ENCODE data around the gene OR1M1. TPM values are rescaled to one million over a fixed set of nuclear protein-coding genes. Genes with fewer than 3 reads are reported as not detected.

The OR1M1 gene
- total and polyA plus RNA-seq, 9 donors: 0.34 TPM; not detected in 8

- intact Hi-C loops (cut with DNase I): loop anchor here in 1 of 4 donors (10.0 kb wide), 1 partner anchor 655 kb away; no protein-coding TSS in a partner anchor
- H3K4me1 ChIP-seq (ENCODE audit: insufficient read depth): peaks cover 4% of the 10 kb centered on the region
- no peaks in the 10 kb centered on the region for H3K9me3 ChIP-seq
- H3K4me3 ChIP-seq: peak overlapping the region; percentile 93
- 23 to 30% (median 25%) methylated on average over 8 of the region's 8 CpGs for WGBS, 3 donors
- TF ChIP-seq POLR2A (IDR thresholded peaks at IDR 0.05) (no peak), EP300 (IDR thresholded peaks at IDR 0.05) (no peak), CTCF (IDR thresholded peaks at IDR 0.05) (no peak)
- H3K27me3 ChIP-seq: no peaks in the 10 kb centered on the region
- H3K27ac ChIP-seq: no peak overlapping the region
- no peaks in the 10 kb centered on the region for H3K36me3 ChIP-seq
- DNase-seq: no peak
Measured at GRCh38 chr19:9139609-9140158, 52.8 kb downstream of the OR1M1 start.

- H3K27me3 ChIP-seq: no peaks in the 10 kb centered on the region
- peak within 1 kb of the TSS in 1 of 2 donors; percentile 64 for H3K27ac ChIP-seq
- peak; percentile 90 to 94 (median 91) for DNase-seq
- intact Hi-C loops (cut with DNase I): loop anchor here in 1 of 4 donors (10.0 kb wide), 1 partner anchor 654 kb away; no protein-coding TSS in a partner anchor
- TF ChIP-seq EP300 (IDR thresholded peaks at IDR 0.05) (no peak), POLR2A (IDR thresholded peaks at IDR 0.05) (peak; percentile 54), CTCF (IDR thresholded peaks at IDR 0.05) (no peak)
- H3K4me3 ChIP-seq: peak within 1 kb of the TSS; percentile 93
- 0 to 1% (median 1%) methylated on average over 43 of the region's 43 CpGs for WGBS, 3 donors
- H3K4me1 ChIP-seq (ENCODE audit: insufficient read depth): peaks cover 4% of the 10 kb centered on the region
- peaks cover 0 to 4% of the 10 kb centered on the region in 2 donors for H3K9me3 ChIP-seq
- H3K36me3 ChIP-seq: no peaks in the 10 kb centered on the region
Measured at GRCh38 chr19:9140159-9140874, 53.5 kb downstream of the OR1M1 start, which contains the start of gene ZNF317. ZNF317 (plus strand) TSS chr19:9140397; CDS start chr19:9156017, 15,620 bp downstream.

- Histone ChIP-seq H3K9me3 (peaks cover 0 to 4% of the 10 kb centered on the region in 2 donors), H3K27me3 (no peaks in the 10 kb centered on the region), H3K4me1 (ENCODE audit: insufficient read depth) (peaks cover 4% of the 10 kb centered on the region), H3K36me3 (no peaks in the 10 kb centered on the region), H3K27ac (no peak overlapping the region), H3K4me3 (no peak overlapping the region)
- intact Hi-C loops (cut with DNase I): loop anchor here in 1 of 4 donors (10.0 kb wide), 1 partner anchor 650 kb away; no protein-coding TSS in a partner anchor
- no peak for TF ChIP-seq POLR2A (IDR thresholded peaks at IDR 0.05)
- TF ChIP-seq CTCF (IDR thresholded peaks at IDR 0.05): no peak
- no peak for TF ChIP-seq EP300 (IDR thresholded peaks at IDR 0.05)
- whole genome bisulfite sequencing, 3 donors: 95 to 98% (median 98%) methylated on average over 5 of the region's 5 CpGs
- DNase-seq: no peak
Measured at GRCh38 chr19:9144920-9145319, 58.1 kb downstream of the OR1M1 start.

Small RNA genes within 50 kb of the gene (small RNA-seq; reads per million reads assigned to genes)
- not detected for gene OR1M4P

Other genes starting within 250 kb of the OR1M1 start
- gene MUC16, start 76.7 kb upstream of the OR1M1 start, total RNA-seq: 10 to 100 TPM in 1 of 7 donors, 1 to 10 TPM in 4, under 1 TPM in 2; 0.13 to 52.8 (median 4.0) TPM
- under 1 TPM; 0.30 to 0.40 TPM for gene MUC16, start 76.7 kb upstream of the OR1M1 start, polyA plus RNA-seq
- not detected for gene OR7G2, start 20.4 kb downstream of the OR1M1 start, total RNA-seq
- not detected for gene OR7G2, start 20.4 kb downstream of the OR1M1 start, polyA plus RNA-seq
- not detected for gene OR7G1, start 28.7 kb downstream of the OR1M1 start, total RNA-seq
- not detected for gene OR7G1, start 28.7 kb downstream of the OR1M1 start, polyA plus RNA-seq
- gene OR7G3, start 39.9 kb downstream of the OR1M1 start, total RNA-seq: not detected
- not detected for gene OR7G3, start 39.9 kb downstream of the OR1M1 start, polyA plus RNA-seq
- gene ZNF317, start 53.3 kb downstream of the OR1M1 start, total RNA-seq: 10 to 100 TPM; 10.8 to 33.3 (median 27.1) TPM
- gene ZNF317, start 53.3 kb downstream of the OR1M1 start, polyA plus RNA-seq: 10 to 100 TPM; 13.9 to 37.1 TPM
- gene OR7D2, start 91.9 kb downstream of the OR1M1 start, total RNA-seq: not detected
- gene OR7D2, start 91.9 kb downstream of the OR1M1 start, polyA plus RNA-seq: not detected
- gene OR7D4, start 132.5 kb downstream of the OR1M1 start, total RNA-seq: not detected
- not detected for gene OR7D4, start 132.5 kb downstream of the OR1M1 start, polyA plus RNA-seq
- not detected for gene OR7E24, start 163.9 kb downstream of the OR1M1 start, total RNA-seq
- not detected for gene OR7E24, start 163.9 kb downstream of the OR1M1 start, polyA plus RNA-seq
- gene ZNF699, start 222.8 kb downstream of the OR1M1 start, total RNA-seq: 10 to 100 TPM in 6 of 7 donors, 1 to 10 TPM in 1; 9.2 to 31.2 (median 14.2) TPM
- 1 to 10 TPM; 3.6 to 6.1 TPM for gene ZNF699, start 222.8 kb downstream of the OR1M1 start, polyA plus RNA-seq
- gene ZNF559, start 237.1 kb downstream of the OR1M1 start, total RNA-seq: 10 to 100 TPM; 22.7 to 45.3 (median 28.1) TPM
- gene ZNF559, start 237.1 kb downstream of the OR1M1 start, polyA plus RNA-seq: 10 to 100 TPM; 24.5 to 25.0 TPM